OCI-LY7 (cell line): ENCODE data around the gene B3GNT2.

Experiments used
- CTCF ChIP-seq: fragments of 200-600 bp; sonication (generic); conservative IDR thresholded peaks from 2 replicates; pipeline ENCODE4 v1.5.1; 2014; ENCODE audit warnings: mild to moderate bottlenecking, antibody characterized with exemption, low read length, moderate library complexity, mixed read lengths
- EZH2phosphoT487 ChIP-seq: fragments of 200-600 bp; sonication (generic); IDR thresholded peaks from 2 replicates; pipeline ENCODE4 v1.6.1; 2018; ENCODE audit warnings: low read depth, borderline replicate concordance, mild to moderate bottlenecking, mixed run types, antibody characterized with exemption, low read length, moderate library complexity, mixed read lengths

GRCh38 chr2:62186156-62186905, 9.6 kb upstream of the B3GNT2 start:
- TF ChIP-seq CTCF (no peak), EZH2phosphoT487 (no peak)
